HG03457 (cell line): ENCODE results near the gene RAD51B.

Source experiments
- ATAC-seq: cut with Tn5 transposase; IDR thresholded peaks from one replicate; pipeline ENCODE4 v1.9.1; 2021; ENCODE audit warnings: moderate number of reproducible peaks; ENCODE audit not compliant: unreplicated experiment

The RAD51B gene

GRCh38 chr14:68226523-68226922 is 406.9 kb downstream of the RAD51B start:
- no peak for ATAC-seq

GRCh38 chr14:68228656-68229055 is 409.1 kb downstream of the RAD51B start:
- ATAC-seq = no peak

- ATAC-seq = no peak
These were observed 410.0 kb downstream of the RAD51B start for GRCh38 chr14:68229423-68230100.

GRCh38 chr14:68230202-68230949 is 410.8 kb downstream of the RAD51B start:
- no peak for ATAC-seq

- ATAC-seq = no peak
These were observed 411.6 kb downstream of the RAD51B start for GRCh38 chr14:68230950-68231717.

GRCh38 chr14:68231898-68232297 is 412.3 kb downstream of the RAD51B start:
- no peak for ATAC-seq

- peak; percentile 69 for ATAC-seq
These were observed 412.9 kb downstream of the RAD51B start for GRCh38 chr14:68232300-68233055.

GRCh38 chr14:68233101-68233784 is 413.7 kb downstream of the RAD51B start:
- no peak for ATAC-seq

- ATAC-seq = no peak
These were observed 414.7 kb downstream of the RAD51B start for GRCh38 chr14:68234101-68234905.

- ATAC-seq = no peak
These were observed 415.4 kb downstream of the RAD51B start for GRCh38 chr14:68235011-68235410.

- no peak for ATAC-seq
These were observed 417.2 kb downstream of the RAD51B start for GRCh38 chr14:68236582-68237458.

GRCh38 chr14:68238551-68238950 is 419.0 kb downstream of the RAD51B start:
- no peak for ATAC-seq

- no peak for ATAC-seq
These were observed 419.4 kb downstream of the RAD51B start for GRCh38 chr14:68238976-68239375.

- no peak for ATAC-seq
These were observed 420.6 kb downstream of the RAD51B start for GRCh38 chr14:68239988-68240771.

- ATAC-seq = no peak
These were observed 422.4 kb downstream of the RAD51B start for GRCh38 chr14:68241862-68242487.

- ATAC-seq = no peak
These were observed 424.0 kb downstream of the RAD51B start for GRCh38 chr14:68243450-68244010.
